Neutrophil (primary cell): Measurements from ENCODE around the gene NR2E3.

Source experiments
- H3K27ac ChIP-seq: fragments of 200-600 bp; sonication (generic); 2 replicates; pipeline ENCODE4 v1.5.1; 2016; ENCODE audit warnings: mild to moderate bottlenecking, moderate library complexity
- H3K27me3 ChIP-seq: fragments of 200-600 bp; sonication (generic); 2 replicates; pipeline ENCODE4 v1.6.0; 2016; ENCODE audit warnings: mild to moderate bottlenecking
- H3K36me3 ChIP-seq: fragments of 200-600 bp; sonication (generic); 2 replicates; pipeline ENCODE4 v1.5.1; 2017
- H3K4me1 ChIP-seq, 2 experiments: fragments of 200-600 bp in 1 of 2; sonication (generic) in 1 of 2; 1 replicate in 1 of 2; 2 replicates in 1 of 2; pipeline versions ENCODE4 v1.5.1 to v1.6.1; 2013 to 2016; ENCODE audit warnings: low read depth in 1 of 2, low read length in 1 of 2, mild to moderate bottlenecking in 1 of 2, moderate library complexity in 1 of 2; ENCODE audit not compliant: control insufficient read depth in 1 of 2, insufficient read depth in 1 of 2
- H3K4me3 ChIP-seq, 2 experiments: fragments of 200-600 bp in 1 of 2; sonication (generic) in 1 of 2; 1 replicate in 1 of 2; 2 replicates in 1 of 2; pipeline ENCODE4 v1.5.1; 2013 to 2016; ENCODE audit warnings: low read depth in 1 of 2, low read length in 1 of 2, mild to moderate bottlenecking in 1 of 2, moderate library complexity in 1 of 2
- H3K9me3 ChIP-seq: fragments of 200-600 bp; sonication (generic); 2 replicates; pipeline ENCODE4 v1.5.1; 2016
- CTCF ChIP-seq: fragments of 200-600 bp; sonication (generic); IDR thresholded peaks from 2 replicates; pipeline ENCODE4 v1.5.1; 2016; ENCODE audit warnings: antibody characterized with exemption

NR2E3 gene

DNA sequence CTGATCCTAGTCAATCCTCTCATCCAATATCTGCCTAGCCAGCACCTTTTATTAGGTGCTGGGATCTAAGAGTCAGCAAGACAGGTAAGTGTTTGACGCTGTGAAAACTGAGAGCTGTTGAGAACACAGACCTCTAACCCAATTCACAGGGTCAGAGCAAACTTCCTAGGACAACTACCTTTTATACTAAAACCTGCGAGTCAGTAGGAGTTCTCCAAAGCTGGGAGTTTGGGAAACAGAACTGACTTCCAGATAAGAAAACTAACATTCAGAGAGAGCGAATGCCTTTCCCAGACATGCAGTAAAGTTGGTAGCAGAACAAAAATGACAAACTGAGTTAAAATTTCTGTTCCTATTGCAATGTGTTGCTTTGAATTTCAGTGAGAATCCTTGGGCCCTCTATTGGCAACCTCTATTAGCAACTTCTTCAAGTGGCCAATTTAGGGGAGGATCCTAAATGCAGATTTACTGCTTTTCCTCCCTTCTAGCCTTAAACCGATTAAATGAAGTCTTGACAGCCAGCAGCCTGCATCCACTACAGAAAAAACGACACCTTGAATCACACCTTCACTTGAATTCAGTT is 11.3 kb downstream of the NR2E3 start:
- peaks cover 8% of the 10 kb centered on the region for H3K9me3 ChIP-seq
- H3K4me1 ChIP-seq, result no peaks in the 10 kb centered on the region
- H3K27ac ChIP-seq, result no peak overlapping the region
- H3K4me3 ChIP-seq, result no peak overlapping the region
- no peaks in the 10 kb centered on the region for H3K27me3 ChIP-seq
- H3K36me3 ChIP-seq, result no peaks in the 10 kb centered on the region
- TF ChIP-seq CTCF, result no peak

DNA sequence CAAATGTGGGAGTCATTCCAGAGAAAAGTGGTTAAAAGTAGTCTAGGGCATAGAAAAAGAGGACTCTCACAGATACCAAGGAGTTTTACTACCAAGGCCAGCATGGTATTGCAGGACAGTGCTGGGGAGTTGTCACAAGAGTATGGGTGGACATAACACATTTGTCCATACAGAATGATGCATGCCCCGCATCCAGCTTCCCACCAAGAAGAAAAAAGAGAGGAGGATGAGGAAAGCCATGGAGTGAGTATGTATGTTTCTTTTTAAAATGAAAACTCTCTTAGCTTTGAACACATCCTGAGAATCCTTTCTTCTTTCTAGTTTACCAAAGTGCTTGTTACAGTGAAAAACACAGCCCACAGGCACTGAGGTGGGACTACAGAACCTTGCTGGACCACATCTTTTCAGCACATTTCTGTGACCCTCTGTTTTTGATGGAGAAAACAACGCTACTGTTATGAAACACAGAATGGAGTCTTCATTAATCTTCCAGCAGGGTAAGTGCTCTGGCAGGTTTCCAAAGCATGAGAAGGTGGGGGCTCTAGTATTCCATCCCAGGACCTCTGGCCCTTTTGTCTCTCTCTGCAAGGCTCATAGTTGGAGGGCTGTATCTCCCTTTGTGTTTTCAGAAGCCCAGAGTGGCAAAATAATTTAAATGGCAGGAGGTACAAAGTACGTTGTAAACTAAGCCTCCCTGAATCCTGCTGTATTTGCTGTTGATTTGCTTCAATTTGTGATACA is 12.7 kb downstream of the NR2E3 start:
- no peaks in the 10 kb centered on the region for H3K36me3 ChIP-seq

GRCh38 chr15:71823801-71824200 is 13.4 kb downstream of the NR2E3 start:
- Histone ChIP-seq H3K9me3 (peaks cover 8% of the 10 kb centered on the region), H3K27ac (no peak overlapping the region), H3K4me3 (no peak overlapping the region), H3K36me3 (no peaks in the 10 kb centered on the region), H3K27me3 (no peaks in the 10 kb centered on the region), H3K4me1 (no peaks in the 10 kb centered on the region)
- TF ChIP-seq CTCF, result no peak

More for the DNA sequence above, 12.7 kb downstream of the NR2E3 start:
- no peak overlapping the region for H3K4me3 ChIP-seq
- H3K27me3 ChIP-seq, result no peaks in the 10 kb centered on the region
- no peak for TF ChIP-seq CTCF
- H3K9me3 ChIP-seq, result peaks cover 8% of the 10 kb centered on the region
- no peaks in the 10 kb centered on the region for H3K4me1 ChIP-seq
- no peak overlapping the region for H3K27ac ChIP-seq

- Histone ChIP-seq H3K4me3 (no peak overlapping the region), H3K27me3 (no peaks in the 10 kb centered on the region), H3K36me3 (no peaks in the 10 kb centered on the region), H3K27ac (no peak overlapping the region), H3K9me3 (peaks cover 8% of the 10 kb centered on the region), H3K4me1 (no peaks in the 10 kb centered on the region)
- TF ChIP-seq CTCF, result no peak
Measured at GRCh38 chr15:71825021-71825730, 14.8 kb downstream of the NR2E3 start.

- Histone ChIP-seq H3K27me3 (no peaks in the 10 kb centered on the region), H3K9me3 (peaks cover 8% of the 10 kb centered on the region), H3K36me3 (no peaks in the 10 kb centered on the region), H3K4me3 (no peak overlapping the region), H3K27ac (no peak overlapping the region), H3K4me1 (no peaks in the 10 kb centered on the region)
- TF ChIP-seq CTCF, result no peak
Measured at GRCh38 chr15:71826196-71826595, 15.8 kb downstream of the NR2E3 start.
